Measurements from ENCODE around the gene PHLDA2. TPM values are rescaled to one million over a fixed set of nuclear protein-coding genes. Genes with fewer than 3 reads are reported as not detected.

The PHLDA2 gene
- total and polyA plus RNA-seq, 2 donors (not counting 3 experiments of a cell fraction or from before 2014, with no cell fraction given) = 38.5 to 44.5 TPM

DNA sequence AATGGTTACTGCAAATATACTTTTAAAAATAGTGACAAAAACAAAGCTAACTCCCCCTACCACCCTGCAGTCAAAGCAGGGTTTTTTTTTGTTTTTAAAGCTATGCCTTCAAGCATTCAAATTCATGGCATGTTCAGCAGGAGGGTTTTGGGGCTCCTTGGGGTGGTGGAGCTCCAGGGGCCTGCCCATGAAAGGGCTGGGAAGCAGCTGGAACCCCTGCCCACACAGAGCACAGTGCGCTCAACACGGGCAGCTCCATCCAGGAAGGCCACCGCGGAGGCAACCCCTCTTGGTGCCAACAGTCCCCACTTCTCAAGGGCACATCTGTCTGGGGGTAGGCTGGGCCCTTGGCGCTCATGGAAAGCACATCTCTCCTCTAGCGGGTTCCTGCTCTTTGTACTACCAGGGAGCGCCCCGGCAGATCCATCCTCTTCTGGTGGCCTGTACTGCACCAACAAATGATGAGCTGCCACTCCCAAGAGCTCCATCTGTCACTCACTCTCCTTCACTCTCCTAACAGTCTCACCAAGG lies 16.6 kb upstream of the PHLDA2 start:
- no peak overlapping the region for H3K27ac ChIP-seq (ENCODE audit: insufficient read depth, low read depth, low read length)

DNA sequence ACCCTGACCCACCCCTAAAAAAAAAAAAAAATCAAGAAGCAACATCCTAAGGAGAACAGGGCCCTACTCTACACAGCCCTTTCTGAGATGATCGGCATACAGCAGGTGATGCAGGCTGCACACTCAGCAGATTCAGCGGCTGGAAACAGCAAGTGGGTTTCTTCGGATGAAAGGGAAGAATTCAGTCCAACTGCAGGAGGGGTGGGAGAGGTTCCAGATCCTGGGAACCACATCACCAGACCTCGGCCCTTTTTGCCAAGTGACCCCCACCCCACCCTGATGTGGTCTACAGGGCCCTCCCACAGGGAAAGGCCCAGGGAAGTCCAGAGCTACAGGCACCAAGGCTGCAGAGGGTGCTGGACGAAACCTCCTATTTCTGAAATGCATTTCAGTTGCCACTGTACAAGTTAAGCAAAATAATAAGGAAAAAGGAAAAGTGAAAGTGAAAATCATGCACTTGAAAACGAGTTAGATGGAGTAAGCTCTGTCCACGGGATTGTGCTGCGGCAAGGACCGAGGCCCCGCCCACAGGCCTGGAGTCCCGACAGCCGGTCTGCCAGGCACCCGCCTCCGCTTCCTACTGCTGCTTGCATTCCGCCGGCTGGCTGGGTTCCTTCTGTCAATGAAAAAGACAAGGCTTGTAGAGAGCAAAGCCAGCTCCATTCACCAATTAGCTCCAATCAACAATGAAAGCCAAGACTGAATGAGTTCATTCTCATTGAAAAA lies 16.0 kb upstream of the PHLDA2 start:
- ChIA-PET POLR2A (interaction anchor here (0.6 to 1.8 kb wide), 5 partner anchors 11 to 47 kb away, joined by 3 to 8 read pairs (median 4); partner anchors contain the start of genes NAP1L4 and PHLDA2), CTCF (interaction anchor here (0.7 to 1.9 kb wide), 15 partner anchors 8 to 464 kb away, joined by 3 to 18 read pairs (median 4); no protein-coding TSS in a partner anchor)
- Histone ChIP-seq H2AFZ (ENCODE audit: low read depth, low read length) (no peak overlapping the region), H3K4me2 (ENCODE audit: insufficient read depth, low read length) (no peak overlapping the region), H3K4me3 (replicated peaks in 1 of 3; ENCODE audit: insufficient read depth in 1 of 3, low read depth in 1 of 3, low read length in 3 of 3) (no peak overlapping the region), H3K9ac (replicated peaks; ENCODE audit: extremely low read depth, insufficient read depth, low read length) (no peak overlapping the region), H3K9me1 (replicated peaks; ENCODE audit: control insufficient read depth, extremely low read depth, insufficient read depth, low read length) (no peaks in the 10 kb centered on the region), H3K4me1 (ENCODE audit: control insufficient read depth, extremely low read depth, insufficient read depth, low read length) (peaks cover 11% of the 10 kb centered on the region), H3K9me3 (replicated peaks; ENCODE audit: control insufficient read depth, insufficient read depth, low read length) (no peaks in the 10 kb centered on the region), H3K27ac (ENCODE audit: insufficient read depth, low read depth, low read length) (no peak overlapping the region), H3K79me2 (ENCODE audit: control insufficient read depth, insufficient read depth, low read length) (peaks cover 15% of the 10 kb centered on the region), H4K20me1 (replicated peaks; ENCODE audit: control insufficient read depth, extremely low read depth, insufficient read depth, low read length) (no peaks in the 10 kb centered on the region), H3K27me3 (ENCODE audit: control insufficient read depth in 2 of 2, insufficient read depth in 2 of 2, low read length in 2 of 2) (no peaks in the 10 kb centered on the region), H3K36me3 (ENCODE audit: control insufficient read depth in 2 of 2, extremely low read depth in 1 of 2, insufficient read depth in 2 of 2, low read length in 2 of 2) (peaks cover 21 to 36% of the 10 kb centered on the region in 2 experiments)
- no TSS peak for BruUV-seq (replicated peaks)
- dilution Hi-C loops (cut with MboI; ENCODE audit: extremely low pct_ligation_motif_present, low sequenced_read_pairs) = no loop called here
- intact Hi-C loops (cut with micrococcal nuclease) = loop anchor here (1.0 kb wide), 1 partner anchor 12 kb away; no protein-coding TSS in a partner anchor
- DNase-seq (ENCODE audit: low read depth, low spot score) = peak; percentile 83
- peak; percentile 91 for FAIRE-seq
- TF ChIP-seq, protein P1, sequence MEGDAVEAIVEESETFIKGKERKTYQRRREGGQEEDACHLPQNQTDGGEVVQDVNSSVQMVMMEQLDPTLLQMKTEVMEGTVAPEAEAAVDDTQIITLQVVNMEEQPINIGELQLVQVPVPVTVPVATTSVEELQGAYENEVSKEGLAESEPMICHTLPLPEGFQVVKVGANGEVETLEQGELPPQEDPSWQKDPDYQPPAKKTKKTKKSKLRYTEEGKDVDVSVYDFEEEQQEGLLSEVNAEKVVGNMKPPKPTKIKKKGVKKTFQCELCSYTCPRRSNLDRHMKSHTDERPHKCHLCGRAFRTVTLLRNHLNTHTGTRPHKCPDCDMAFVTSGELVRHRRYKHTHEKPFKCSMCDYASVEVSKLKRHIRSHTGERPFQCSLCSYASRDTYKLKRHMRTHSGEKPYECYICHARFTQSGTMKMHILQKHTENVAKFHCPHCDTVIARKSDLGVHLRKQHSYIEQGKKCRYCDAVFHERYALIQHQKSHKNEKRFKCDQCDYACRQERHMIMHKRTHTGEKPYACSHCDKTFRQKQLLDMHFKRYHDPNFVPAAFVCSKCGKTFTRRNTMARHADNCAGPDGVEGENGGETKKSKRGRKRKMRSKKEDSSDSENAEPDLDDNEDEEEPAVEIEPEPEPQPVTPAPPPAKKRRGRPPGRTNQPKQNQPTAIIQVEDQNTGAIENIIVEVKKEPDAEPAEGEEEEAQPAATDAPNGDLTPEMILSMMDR (IDR thresholded peaks at IDR 0.05; ENCODE audit: extremely low read depth in 1 of 2, insufficient read depth in 1 of 2, low read depth in 1 of 2, low read length in 2 of 2) = no peak
- TF ChIP-seq POLR2A (IDR thresholded peaks at IDR 0.05; ENCODE audit: low read depth, low read length) (no peak), GATA2 (IDR thresholded peaks at IDR 0.05; ENCODE audit: insufficient read depth, insufficient read length, low read depth, low read length) (no peak), JUN (IDR thresholded peaks at IDR 0.05; ENCODE audit: borderline replicate concordance, insufficient read depth, insufficient read length, low read depth) (no peak), EZH2 (IDR thresholded peaks at IDR 0.05; ENCODE audit: borderline replicate concordance, low read depth, low read length, severe bottlenecking) (no peak), POLR2AphosphoS5 (IDR thresholded peaks at IDR 0.05; ENCODE audit: insufficient read depth, low read depth, low read length) (no peak), FOS (IDR thresholded peaks at IDR 0.05; ENCODE audit: borderline replicate concordance, insufficient read depth, low read length) (no peak)
- TF ChIP-seq, protein P2, sequence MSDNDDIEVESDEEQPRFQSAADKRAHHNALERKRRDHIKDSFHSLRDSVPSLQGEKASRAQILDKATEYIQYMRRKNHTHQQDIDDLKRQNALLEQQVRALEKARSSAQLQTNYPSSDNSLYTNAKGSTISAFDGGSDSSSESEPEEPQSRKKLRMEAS (IDR thresholded peaks at IDR 0.05; ENCODE audit: insufficient read depth, insufficient read length) = no peak

More for the DNA sequence above, 16.6 kb upstream of the PHLDA2 start:
- DNase-seq (ENCODE audit: low read depth, low spot score) (no peak), FAIRE-seq (no peak)
- no TSS peak for BruUV-seq (replicated peaks)
- dilution Hi-C loops (cut with MboI; ENCODE audit: extremely low pct_ligation_motif_present, low sequenced_read_pairs) = no loop called here
- peaks cover 20% of the 10 kb centered on the region for H3K79me2 ChIP-seq (ENCODE audit: control insufficient read depth, insufficient read depth, low read length)
- H3K9ac ChIP-seq (replicated peaks; ENCODE audit: extremely low read depth, insufficient read depth, low read length) = no peak overlapping the region
- CTCF ChIA-PET = interaction anchor here (0.7 to 1.9 kb wide), 15 partner anchors 9 to 463 kb away, joined by 3 to 18 read pairs (median 4); no protein-coding TSS in a partner anchor
- intact Hi-C loops (cut with micrococcal nuclease) = loop anchor here (1.0 kb wide), 1 partner anchor 13 kb away; no protein-coding TSS in a partner anchor
- H3K4me3 ChIP-seq (replicated peaks in 1 of 3; ENCODE audit: insufficient read depth in 1 of 3, low read depth in 1 of 3, low read length in 3 of 3) = no peak overlapping the region
- no peaks in the 10 kb centered on the region for H3K27me3 ChIP-seq (ENCODE audit: control insufficient read depth in 2 of 2, insufficient read depth in 2 of 2, low read length in 2 of 2)
- H3K9me1 ChIP-seq (replicated peaks; ENCODE audit: control insufficient read depth, extremely low read depth, insufficient read depth, low read length) = no peaks in the 10 kb centered on the region
- peaks cover 14% of the 10 kb centered on the region for H3K4me1 ChIP-seq (ENCODE audit: control insufficient read depth, extremely low read depth, insufficient read depth, low read length)
- peaks cover 26 to 36% of the 10 kb centered on the region in 2 experiments for H3K36me3 ChIP-seq (ENCODE audit: control insufficient read depth in 2 of 2, extremely low read depth in 1 of 2, insufficient read depth in 2 of 2, low read length in 2 of 2)
- no peaks in the 10 kb centered on the region for H3K9me3 ChIP-seq (replicated peaks; ENCODE audit: control insufficient read depth, insufficient read depth, low read length)
- TF ChIP-seq POLR2A (IDR thresholded peaks at IDR 0.05; ENCODE audit: low read depth, low read length) (no peak), FOS (IDR thresholded peaks at IDR 0.05; ENCODE audit: borderline replicate concordance, insufficient read depth, low read length) (no peak)
- TF ChIP-seq, protein P2 (IDR thresholded peaks at IDR 0.05; ENCODE audit: insufficient read depth, insufficient read length) = no peak
- H2AFZ ChIP-seq (ENCODE audit: low read depth, low read length) = no peak overlapping the region
- no peak overlapping the region for H3K4me2 ChIP-seq (ENCODE audit: insufficient read depth, low read length)
- POLR2A ChIA-PET = interaction anchor here (0.7 to 1.8 kb wide), 4 partner anchors 12 to 46 kb away, joined by 3 to 8 read pairs (median 4); partner anchors contain the start of genes NAP1L4 and PHLDA2
- H4K20me1 ChIP-seq (replicated peaks; ENCODE audit: control insufficient read depth, extremely low read depth, insufficient read depth, low read length) = no peaks in the 10 kb centered on the region

Data from endothelial cell of umbilical vein (primary cell).